ENCODE data around the gene RNU6-1.

RNU6-1 gene

DNA sequence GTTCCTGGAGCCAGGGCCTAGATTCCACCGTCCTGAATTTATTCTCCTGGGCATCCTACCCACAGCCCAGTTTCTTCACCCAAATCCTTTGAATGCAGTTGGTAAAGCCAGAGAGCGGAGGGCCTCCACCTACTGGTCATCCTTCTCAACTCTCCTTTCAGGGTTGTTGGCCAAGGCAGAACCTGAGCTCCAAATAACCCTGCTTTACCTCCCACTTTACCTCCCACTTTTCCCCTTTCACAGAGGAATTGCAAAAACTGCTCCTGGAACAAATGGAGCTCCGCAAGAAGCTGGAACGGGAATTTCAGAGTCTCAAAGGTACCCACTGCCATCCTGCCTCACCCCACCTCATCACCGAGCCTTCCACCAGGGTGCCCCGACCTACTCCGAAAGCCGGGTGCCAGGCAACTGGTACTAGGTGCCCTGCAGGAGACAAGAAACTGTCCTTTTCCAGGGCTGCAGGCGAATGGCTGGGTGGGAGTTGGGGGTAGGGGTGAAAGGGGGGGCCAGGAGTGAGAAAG is 7.8 kb downstream of the RNU6-1 start:
- no peak for DNase-seq

DNA sequence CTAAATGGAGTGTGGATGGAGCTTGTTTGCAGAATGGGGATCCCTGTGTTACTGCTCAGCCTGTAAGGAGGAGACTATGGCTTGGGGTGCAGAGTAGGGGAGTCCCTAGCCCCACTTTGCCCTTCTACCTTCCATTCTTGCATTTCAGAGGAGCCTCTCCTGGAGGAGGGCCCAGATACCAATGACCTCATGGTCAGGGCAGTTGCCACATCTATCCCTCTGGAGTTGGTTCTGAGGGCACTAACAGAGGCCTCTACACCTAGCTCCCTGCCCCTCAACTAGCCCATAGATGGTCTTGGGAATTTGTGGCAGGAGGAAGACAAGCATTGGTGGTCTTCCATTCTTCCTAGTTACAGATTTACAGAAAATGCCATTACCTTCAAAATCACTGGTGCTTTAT is 8.5 kb downstream of the RNU6-1 start:
- no peak for DNase-seq

DNA sequence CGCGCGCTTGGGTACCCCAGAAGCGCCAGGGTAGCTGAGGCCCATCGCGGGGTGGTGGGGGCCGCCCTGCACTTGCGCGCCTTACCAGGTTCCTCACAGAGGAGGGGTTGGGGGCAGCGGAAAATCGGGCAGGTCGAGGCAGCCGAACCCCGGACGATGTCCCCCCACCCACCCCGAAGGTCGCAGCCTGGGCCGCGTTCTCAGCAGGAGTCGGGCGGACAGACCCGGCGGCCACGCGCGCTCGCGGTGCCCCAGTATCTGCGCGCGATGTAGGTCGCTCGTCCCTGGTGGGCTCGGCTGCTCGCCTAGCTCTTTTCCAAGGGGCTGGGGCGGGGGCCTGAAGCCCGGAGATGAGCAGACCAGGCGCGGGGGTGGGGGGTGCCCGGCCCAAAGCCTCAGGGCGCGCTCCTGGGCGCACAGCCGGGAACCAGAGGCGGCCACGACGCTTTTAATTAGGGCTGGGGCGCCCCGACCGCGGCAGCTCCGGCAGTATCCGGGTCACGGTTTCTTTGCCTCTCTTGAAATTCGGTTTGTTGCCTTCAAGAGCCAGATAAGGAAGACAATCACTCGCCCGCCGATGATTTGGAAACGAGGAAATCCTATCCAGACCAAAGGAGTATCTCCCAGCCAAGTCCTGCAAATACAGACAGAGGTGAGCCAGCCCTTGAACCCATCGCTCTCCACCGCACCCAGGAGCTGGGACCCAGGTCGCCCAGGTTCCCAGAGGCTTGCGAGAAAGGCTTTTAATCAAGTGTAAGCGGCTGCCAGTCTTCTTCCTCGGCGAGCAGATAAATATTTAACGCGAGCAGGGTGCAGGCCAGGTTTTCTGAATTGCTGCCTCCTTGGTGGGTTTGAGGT is 10.0 kb downstream of the RNU6-1 start:
- no peak for DNase-seq

DNA sequence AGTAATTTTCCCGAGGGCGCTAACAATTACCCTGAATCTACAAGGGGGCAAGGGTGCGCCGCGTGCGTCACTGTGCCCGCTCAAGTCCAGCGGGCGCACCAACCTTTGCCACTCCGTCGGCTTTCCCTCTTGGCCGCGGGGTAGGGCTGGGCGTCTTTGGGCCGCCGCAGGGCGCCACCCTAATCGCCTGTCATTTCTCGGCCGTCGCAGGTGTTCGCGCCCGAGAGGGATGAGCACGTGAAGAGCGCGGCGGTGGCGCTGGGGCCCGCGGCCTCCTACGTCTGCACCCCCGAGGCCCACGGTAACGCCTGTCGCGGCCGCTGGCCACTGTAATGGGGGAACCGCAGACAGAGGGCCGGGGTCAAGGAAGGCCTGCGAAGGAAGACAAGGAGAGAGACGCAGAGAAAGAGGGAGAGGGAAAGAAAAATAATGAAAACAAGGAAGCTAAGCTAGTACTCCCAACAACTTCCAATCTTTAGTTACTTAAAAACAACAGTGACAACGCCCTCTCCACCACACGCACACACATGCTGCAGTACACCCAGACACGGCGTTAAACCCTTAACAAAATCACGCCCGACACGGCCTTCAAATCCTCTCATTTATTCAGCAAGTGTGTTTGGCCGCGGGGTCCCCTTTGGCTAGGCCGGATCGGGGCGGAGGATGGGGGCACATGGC is 10.7 kb downstream of the RNU6-1 start:
- no peak for DNase-seq

DNA sequence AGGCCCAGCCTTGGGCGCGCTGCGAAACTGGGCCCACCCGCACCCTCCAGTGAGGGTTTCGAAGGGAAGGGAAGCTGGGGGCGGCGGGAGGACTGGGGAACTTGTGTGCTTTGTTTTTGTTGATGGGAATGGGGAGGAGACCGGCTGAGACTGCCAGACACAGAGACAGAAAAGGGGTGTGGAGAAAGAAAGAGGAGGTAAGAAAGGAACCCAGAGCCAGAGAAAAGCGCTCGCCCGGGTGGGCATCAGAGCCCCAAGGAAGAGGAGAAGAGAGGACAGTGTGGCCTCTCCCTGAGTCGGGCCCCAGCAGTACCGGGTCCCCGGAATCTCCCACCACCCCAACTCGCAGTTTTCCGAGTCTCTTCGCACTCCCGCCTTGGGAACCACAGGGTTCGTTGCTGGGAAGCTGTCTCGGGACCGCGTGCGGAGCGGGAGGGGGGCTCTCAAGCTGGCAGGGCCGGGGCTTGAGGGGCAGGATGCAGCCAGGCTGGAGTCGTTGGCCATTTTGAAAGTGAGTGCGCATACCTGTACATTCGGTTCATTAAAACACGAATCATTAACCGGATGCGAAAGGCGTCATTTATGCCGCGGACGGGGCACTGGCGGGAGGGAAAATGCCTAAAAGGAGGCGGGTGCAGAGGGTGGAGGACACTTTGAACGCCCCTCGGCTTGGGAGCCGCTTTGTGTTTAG is 11.4 kb downstream of the RNU6-1 start:
- no peak for DNase-seq

DNA sequence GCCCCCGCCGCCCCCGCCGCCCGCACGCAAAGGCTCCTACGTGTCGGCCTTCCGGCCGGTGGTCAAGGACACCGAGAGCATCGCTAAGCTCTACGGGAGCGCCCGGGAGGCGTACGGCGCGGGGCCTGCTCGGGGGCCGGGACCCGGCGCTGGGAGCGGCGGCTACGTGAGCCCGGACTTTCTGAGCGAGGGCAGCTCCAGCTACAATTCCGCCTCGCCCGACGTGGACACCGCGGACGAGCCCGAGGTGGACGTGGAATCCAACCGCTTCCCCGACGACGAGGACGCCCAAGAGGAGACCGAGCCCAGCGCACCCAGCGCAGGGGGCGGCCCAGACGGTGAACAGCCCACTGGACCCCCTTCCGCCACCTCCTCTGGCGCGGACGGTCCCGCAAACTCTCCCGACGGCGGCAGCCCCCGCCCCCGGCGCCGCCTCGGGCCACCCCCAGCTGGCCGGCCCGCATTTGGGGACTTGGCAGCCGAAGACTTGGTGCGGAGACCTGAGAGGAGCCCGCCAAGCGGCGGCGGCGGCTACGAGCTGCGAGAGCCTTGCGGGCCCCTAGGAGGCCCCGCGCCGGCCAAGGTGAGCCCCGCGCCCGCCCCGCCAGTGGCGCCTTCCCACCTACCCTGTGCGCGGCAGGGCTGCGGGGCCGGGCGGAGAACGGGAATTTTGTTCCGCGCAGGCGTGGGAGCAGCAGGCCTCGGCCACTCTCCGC is 12.1 kb downstream of the RNU6-1 start:
- no peak for DNase-seq

DNA sequence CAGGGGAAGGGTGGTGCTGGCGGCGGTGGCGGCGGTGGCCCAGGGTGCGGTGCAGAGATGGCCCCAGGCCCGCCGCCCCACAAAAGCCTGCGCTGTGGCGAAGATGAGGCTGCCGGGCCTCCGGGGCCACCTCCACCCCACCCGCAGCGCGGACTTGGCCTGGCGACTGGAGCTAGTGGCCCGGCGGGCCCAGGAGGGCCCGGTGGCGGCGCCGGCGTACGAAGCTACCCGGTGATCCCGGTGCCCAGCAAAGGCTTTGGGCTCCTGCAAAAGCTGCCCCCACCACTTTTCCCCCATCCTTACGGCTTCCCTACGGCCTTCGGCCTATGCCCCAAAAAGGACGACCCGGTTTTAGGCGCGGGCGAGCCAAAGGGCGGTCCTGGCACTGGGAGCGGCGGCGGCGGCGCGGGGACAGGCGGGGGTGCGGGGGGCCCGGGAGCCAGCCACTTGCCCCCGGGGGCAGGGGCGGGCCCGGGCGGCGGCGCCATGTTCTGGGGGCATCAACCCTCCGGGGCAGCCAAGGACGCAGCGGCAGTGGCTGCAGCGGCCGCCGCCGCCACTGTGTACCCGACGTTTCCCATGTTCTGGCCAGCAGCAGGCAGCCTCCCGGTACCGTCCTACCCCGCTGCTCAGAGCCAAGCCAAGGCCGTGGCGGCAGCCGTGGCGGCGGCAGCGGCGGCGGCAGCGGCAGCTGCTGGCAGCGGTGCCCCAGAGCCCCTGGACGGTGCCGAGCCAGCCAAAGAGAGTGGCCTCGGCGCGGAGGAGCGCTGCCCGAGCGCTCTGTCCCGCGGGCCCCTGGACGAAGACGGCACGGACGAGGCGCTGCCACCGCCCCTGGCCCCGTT is 12.9 kb downstream of the RNU6-1 start:
- no peak for DNase-seq

DNA sequence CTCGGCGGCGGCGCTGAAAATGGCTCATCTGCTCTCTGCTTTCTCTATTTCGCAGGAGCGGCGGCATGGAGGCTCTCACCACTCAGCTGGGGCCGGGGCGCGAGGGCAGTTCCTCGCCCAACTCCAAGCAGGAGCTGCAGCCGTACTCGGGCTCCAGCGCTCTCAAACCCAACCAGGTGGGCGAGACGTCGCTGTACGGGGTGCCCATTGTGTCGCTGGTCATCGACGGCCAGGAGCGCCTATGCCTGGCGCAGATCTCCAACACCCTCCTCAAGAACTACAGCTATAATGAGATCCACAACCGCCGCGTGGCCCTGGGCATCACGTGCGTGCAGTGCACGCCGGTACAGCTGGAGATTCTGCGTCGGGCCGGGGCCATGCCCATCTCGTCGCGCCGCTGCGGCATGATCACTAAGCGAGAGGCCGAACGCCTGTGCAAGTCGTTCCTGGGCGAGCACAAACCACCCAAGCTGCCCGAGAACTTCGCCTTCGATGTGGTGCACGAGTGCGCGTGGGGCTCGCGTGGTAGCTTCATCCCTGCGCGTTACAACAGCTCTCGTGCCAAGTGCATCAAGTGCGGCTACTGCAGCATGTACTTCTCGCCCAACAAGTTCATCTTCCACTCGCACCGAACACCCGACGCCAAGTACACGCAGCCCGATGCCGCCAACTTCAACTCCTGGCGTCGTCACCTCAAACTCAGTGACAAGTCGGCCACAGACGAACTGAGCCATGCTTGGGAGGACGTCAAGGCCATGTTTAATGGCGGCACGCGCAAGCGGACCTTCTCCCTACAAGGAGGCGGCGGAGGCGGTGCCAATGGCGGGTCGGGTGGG is 13.7 kb downstream of the RNU6-1 start:
- DNase-seq = no peak

DNA sequence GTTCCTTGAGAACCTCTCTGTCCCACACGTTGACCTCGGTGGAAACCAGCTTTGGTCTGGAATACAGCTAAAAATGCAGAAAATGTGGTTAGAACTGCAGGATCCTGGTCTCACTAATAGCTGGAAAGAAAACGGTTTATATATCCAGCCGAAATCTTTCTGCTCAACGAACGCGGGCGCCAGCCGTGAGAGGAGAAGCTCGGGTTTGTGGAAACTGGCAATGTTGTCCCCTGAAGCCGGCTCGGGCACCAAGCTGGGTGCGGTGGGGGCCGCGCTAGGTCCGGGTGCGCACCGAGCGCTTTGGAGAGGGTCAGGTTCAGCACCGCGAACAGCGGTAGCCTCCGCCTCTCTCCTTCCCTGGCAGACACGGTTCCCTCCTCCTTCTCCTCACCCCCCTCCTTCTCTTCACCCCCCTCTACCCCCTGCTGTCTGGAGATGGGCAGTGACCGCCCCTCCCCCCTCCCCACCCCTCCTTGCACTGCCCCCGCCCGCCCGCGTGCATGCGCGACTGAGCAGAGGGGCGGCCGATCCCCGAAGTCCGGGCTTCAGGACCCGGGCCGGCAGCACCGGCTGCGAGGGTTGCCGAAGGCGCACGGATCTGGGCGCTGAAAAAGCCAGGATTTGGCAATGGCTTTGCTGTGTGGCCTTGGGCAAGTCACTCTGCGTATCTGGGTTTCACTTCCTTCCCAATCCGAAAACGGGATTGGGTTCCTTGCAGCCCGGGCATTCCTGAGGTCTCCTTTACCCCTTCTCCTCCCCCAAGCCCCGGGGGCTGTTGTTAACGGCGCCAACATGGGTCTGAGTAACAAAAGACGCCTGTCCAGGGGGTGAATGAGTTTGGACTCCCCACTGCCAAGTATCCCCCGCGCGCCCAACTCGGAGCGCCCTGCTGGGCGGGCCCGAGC is 14.6 kb downstream of the RNU6-1 start, which contains the start of gene SKOR1:
Gene SKOR1 (plus strand): TSS at position 534 of the 905 bp plus-strand sequence. CDS start 94 bp downstream, at position 628.
- DNase-seq = no peak

DNA sequence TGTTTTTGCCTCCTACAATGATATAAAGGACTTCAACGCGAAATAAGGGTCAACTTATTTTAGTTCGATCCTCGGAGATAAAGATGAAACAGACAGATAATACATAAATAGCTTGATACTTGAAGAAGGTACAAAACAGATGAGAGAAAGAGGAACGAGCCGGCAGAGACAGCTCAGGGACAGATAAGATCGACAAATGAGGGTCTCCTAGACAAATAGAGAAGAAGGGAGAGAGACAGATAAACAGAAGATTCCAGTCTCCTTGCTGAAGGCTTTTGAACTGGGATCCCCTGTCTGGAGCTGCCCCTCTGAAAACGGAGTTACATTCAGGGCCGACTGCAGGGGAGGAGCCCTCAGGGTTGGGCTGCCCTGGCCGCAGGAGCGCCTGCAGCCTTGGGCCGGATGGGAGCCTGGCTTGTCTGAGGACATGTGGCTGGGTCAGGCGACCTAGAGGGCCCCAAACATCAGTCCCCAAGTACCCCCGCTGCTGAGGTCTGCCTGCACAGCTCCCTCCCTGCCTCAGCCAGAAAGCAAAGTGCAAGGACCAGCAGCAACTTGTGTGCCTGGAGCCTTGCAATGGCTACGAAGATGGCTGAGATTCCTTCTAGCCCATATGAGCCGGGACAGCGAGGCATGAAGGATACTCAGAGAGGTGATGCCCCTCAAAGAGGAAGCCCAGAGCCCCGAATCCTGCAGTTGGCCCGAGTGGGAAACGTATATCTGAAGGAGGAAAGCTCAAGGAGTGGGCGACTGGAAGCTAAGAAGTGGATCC is 15.5 kb downstream of the RNU6-1 start:
- DNase-seq = no peak

DNA sequence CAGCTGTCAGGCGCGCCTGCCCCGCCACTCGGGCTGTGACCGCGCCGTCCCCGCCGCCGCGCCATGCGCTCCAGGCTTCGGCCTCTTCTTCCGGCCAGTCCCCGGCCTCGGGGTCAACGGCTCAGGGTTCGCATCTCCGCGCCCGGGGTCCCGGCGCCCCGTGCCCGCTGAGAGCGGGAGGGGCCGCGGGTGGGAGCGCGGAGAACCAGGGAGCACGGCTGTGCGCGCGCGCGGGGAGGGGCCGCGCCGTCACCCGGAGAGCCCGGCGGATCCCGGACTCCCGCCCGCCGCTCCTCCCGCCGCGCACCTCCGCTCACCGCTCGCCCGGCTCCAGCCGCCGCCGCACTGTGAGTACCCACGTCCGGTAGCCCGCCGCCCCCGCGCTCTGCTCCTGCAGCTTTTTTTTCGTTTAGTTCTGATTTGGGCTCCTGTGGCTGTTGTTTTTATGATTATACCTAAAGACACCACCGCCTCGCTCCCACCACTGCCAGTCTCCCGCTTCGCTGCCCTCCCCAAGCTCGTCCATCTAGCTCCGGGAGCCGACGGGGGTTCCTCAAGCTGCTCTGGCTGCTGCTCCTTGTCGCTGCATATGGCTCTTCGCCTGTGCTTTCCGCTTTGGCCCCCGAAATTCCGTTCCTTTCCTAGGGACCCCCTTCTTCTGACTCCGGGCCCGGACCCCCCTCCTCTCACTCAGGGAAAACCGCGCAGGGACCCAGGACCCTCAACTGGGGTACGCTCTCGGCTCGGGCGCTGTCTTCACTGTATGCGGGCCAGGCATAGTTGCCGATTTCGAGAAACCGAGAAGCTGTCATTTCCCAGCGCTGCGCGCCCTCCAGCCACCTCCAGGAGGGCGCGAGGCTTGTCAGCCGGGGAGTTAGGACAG is 16.3 kb downstream of the RNU6-1 start:
- no peak for DNase-seq

DNA sequence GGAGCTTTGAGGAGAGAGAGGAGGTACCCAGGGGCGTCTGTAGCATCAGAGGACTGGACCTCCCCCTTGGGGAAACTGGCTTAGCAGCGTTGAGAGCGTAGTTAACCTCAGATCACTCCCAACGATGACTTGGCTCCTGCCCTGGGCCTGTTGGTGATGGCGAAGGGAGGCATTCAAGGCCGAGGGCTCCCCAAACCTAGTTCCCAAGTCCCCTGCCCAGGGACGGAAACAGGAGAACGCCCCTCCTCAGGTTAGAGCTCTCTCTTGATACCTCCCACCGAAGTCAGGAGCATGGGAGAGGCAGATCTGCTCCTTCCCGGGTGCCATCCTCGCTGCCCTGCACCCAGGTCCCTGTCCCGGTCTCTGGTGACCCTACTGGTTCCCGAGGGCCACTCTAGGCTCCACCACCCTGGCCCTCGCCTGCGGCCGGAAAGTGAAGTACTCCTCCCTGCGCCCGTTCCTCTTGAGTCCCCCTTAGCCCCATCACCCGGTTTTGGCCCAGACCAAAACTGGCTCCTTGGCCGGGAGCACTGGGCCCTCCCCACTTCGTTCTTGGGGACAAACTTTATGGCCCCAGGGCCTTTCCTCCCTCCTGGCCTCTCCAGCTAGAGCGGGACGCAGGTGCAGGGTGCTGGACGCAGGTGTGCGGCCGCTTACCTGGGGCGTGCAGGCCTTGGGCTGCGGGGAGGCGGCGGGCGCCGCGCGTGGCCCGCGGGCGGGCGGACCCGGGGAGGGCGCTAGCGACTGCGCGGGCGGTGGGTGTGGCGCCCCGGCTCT is 17.1 kb downstream of the RNU6-1 start:
- DNase-seq = no peak

DNA sequence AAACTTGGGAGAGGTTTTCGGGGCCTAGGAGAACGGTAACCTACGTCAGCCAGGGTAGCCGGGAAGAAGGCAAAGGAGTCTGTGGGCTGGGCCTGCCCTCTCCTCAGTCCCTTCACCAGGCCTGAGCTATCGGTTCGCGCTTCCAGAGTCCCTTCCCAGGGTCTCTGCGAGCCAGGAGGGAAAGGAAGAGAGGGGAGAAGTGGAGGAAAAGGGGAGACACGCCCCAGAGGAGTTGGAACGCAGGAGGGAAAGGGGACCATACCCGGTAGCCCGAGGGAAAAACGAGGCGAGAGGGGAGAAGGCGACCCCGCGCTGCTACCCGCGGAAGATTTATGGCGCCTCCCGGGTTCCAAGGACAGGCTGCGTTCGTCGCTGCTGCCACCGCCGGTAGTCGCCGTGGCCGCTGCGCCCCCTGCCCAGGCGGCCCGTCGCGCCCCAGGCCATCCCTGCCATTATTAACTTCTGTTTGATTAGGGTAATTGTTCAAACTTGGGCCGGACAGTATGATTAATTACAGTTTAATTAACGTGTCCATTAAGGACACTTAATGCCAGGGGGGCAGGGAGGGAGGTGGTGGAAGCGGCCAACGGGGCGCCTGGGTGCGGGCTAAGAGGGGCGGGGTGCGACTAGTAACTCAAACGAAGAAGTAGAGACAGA is 17.9 kb downstream of the RNU6-1 start:
- no peak for DNase-seq

DNA sequence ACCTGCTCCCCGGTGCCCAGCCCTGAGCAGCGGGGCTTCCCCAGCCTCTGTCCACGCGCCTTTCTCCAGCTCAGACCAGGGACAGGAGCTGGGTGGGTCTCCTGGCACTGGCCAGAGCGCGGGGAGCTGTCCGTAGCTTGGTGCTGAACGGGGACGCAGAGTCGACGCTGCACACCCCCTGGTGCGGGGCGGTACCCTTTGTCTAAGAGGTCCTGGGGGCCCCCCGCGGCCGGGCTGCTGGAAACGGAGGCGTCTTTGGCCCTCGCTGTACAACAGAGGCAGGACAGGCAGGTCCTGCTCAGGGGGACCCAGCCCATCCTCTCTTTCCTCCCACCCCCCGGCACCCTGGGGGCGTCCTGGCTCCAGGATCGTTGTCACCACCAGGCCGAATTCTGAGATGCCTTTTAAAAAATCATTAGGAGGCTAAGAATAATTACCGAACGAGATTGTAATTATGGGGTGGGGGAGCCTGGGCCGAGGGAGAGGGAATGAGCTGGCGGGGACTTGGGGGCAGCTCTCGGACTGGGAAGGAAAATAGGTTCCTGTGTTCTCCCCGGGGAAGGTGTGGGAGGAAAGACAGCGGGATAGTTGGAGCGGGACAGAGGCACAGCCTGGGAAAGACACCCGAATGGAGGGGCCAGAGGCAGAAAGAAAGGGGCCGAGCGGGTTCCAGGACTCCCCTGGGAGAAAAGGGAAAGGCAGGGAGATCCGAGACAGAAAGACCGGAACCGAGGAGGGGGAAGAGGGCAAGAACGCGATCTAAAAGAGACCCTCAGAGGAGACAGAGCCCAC is 18.7 kb downstream of the RNU6-1 start:
- DNase-seq = no peak

DNA sequence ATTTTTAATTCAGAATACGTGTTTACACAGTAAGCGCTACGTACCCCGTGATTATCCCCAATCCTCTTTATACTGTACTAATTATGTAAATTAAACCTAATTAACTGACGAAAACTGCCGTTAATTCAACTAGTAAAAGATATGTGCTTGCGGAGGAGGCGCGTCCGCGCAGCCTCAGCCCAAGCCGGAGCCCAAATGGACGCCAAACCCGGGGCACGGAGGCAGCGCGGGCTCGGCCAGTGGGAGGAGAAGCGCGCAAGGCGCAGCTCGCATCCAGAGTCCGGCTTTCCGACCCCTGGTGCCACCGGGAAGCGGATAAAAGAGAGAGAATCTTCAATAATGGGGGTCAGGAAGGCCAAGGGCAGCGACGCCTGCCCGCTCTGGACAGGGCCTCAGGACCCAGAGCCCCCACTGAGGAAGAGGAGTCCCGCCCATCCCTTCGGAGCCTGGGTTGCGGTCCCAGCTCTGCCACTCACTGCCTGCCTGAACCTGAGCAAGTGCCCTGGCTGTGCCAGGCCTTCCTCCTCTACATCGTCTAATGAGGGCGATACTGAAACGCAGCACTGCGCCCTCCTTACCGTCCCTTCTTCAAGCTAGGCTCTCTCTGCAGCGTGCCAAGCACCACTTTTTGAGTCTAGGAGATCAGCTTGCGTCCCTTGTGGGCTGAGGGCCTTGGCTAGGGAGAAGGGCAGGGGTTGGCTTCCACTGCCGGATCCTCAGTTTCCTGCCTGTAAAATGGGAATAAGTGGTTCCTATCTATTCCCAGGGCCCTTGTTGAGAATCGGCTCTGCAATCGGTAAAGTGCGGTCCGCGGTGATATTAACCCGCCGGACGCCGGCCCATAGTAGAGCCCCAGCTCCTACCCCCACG is 19.5 kb downstream of the RNU6-1 start:
- DNase-seq = no peak

Measured in KG1 (cell line).